ENCODE data around the gene DENND1C. TPM values are rescaled to one million over a fixed set of nuclear protein-coding genes. Genes with fewer than 3 reads are reported as not detected.
"Not testable (repeated sequence)": the region's sequence is repeated elsewhere in the genome, so short reads cannot be mapped to it uniquely, and the experiment has no call there.

Gene DENND1C
- total RNA-seq, 1 donor from 2014 or later = 67.6 TPM

DNA sequence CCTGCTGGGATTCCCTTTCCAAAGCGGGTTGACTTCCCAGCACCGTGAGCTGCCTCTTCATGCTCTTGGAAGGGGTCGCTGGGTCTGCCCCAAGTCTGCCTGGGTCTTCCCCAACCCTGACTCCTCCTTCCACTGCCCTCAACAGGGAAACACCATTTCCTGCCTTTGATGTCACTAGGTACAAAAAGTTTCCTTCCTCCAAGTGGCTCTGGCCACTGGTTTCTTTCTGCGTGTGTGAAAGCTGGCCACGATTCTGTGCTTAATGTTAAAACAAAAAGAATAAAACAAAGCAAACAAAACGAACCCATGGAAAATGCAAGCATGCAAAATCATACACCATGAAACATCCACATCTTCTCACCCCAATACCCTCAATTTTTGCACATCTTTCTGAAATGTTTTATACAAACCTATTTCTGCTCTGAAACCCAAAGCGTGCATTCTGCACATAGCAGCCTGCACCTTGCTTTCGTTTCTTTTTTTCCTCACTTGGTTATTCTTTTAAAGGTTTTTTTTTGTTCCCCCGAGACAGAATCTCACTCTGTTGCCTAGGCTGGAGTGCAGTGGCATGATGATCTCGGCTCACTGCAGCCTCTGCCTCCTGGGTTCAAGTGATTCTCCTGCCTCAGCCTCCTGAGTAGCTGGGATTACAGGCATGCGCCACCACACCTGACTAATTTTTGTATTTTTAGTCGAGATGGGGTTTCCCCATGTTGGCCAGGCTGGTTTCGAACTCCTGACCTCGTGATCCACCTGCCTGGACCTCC lies 36.7 kb upstream of the DENND1C start:
- H3K27me3 Mint-ChIP-seq = no peaks in the 10 kb centered on the region
- intact Hi-C loops (cut with micrococcal nuclease) = loop anchor here (1.0 to 5.0 kb wide), 6 partner anchors 36 to 234 kb away; partner anchors contain the start of gene DENND1C
- H3K9me3 Mint-ChIP-seq = no peaks in the 10 kb centered on the region
- DNase-seq = peak; percentile 85
- peaks cover 39% of the 10 kb centered on the region for H3K4me1 Mint-ChIP-seq
- H3K4me3 Mint-ChIP-seq = peak overlapping the region; percentile 75
- H3K27ac Mint-ChIP-seq = peak overlapping the region; percentile 82
- no peaks in the 10 kb centered on the region for H3K36me3 Mint-ChIP-seq (ENCODE audit: low read depth)

GRCh38 chr19:6516659-6517291 lies 35.2 kb upstream of the DENND1C start:
- peaks cover 34% of the 10 kb centered on the region for H3K4me1 Mint-ChIP-seq
- H3K27ac Mint-ChIP-seq = peak overlapping the region; percentile 95
- peak overlapping the region; percentile 94 for H3K4me3 Mint-ChIP-seq
- H3K36me3 Mint-ChIP-seq (ENCODE audit: low read depth) = no peaks in the 10 kb centered on the region
- DNase-seq = peak; percentile 97
- no peaks in the 10 kb centered on the region for H3K9me3 Mint-ChIP-seq
- H3K27me3 Mint-ChIP-seq = no peaks in the 10 kb centered on the region
- intact Hi-C loops (cut with micrococcal nuclease) = loop anchor here (1.0 to 5.0 kb wide), 8 partner anchors 14 to 347 kb away; partner anchors contain the start of genes DENND1C, GPR108 and VAV1

- H3K4me3 Mint-ChIP-seq = peak overlapping the region; percentile 94
- H3K9me3 Mint-ChIP-seq = no peaks in the 10 kb centered on the region
- no peaks in the 10 kb centered on the region for H3K36me3 Mint-ChIP-seq (ENCODE audit: low read depth)
- H3K4me1 Mint-ChIP-seq = peaks cover 34% of the 10 kb centered on the region
- H3K27me3 Mint-ChIP-seq = no peaks in the 10 kb centered on the region
- peak overlapping the region; percentile 82 for H3K27ac Mint-ChIP-seq
- peak; percentile 93 for DNase-seq
- intact Hi-C loops (cut with micrococcal nuclease) = loop anchor here (1.0 to 5.0 kb wide), 5 partner anchors 14 to 236 kb away; partner anchors contain the start of gene DENND1C
These were observed 34.6 kb upstream of the DENND1C start for GRCh38 chr19:6516018-6516658.

DNA sequence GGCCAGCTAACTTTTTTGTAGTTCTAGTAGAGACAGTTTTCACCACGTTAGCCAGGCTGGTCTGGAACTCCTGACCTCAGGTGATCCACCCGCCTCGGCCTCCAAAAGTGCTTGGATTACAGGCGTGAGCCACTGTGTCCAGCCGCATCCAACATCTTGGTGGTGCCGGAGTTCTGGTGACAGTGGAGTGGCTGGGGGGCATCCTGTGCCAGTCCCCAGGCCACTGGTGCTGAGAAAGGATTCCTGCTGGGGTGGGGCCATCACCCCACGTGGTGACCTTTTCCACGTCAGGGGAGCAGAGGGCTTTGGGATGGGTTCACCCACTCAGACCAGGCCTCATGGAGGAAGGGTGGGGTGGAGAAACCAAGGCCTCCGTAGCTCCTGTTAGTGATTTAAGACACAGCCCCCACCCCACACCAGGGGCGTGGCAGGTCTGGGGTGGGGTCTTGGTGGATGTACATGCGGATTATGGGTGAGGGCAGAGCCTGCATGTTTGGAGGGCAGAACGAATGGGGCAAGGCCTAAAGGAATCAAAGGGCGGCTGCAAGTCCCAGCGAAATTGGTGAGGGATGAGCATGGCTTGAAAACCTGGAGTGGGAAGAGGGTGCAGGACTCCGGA lies 33.4 kb upstream of the DENND1C start:
- peaks cover 31% of the 10 kb centered on the region for H3K4me1 Mint-ChIP-seq
- H3K27me3 Mint-ChIP-seq = no peaks in the 10 kb centered on the region
- no peak for DNase-seq
- H3K4me3 Mint-ChIP-seq = peak overlapping the region; percentile 39
- intact Hi-C loops (cut with micrococcal nuclease) = loop anchor here (5.0 kb wide), 3 partner anchors 33 to 237 kb away; partner anchors contain the start of gene DENND1C
- H3K36me3 Mint-ChIP-seq (ENCODE audit: low read depth) = no peaks in the 10 kb centered on the region
- H3K9me3 Mint-ChIP-seq = no peaks in the 10 kb centered on the region
- H3K27ac Mint-ChIP-seq = peak overlapping the region; percentile 64

- Mint-ChIP-seq H3K36me3 (ENCODE audit: low read depth) (no peaks in the 10 kb centered on the region), H3K4me3 (no peak overlapping the region), H3K27me3 (no peaks in the 10 kb centered on the region), H3K4me1 (peaks cover 27% of the 10 kb centered on the region), H3K27ac (peak overlapping the region; percentile 53), H3K9me3 (no peaks in the 10 kb centered on the region)
- no peak for DNase-seq
- intact Hi-C loops (cut with micrococcal nuclease) = no loop called here
These were observed 32.5 kb upstream of the DENND1C start for GRCh38 chr19:6514089-6514488.

DNA sequence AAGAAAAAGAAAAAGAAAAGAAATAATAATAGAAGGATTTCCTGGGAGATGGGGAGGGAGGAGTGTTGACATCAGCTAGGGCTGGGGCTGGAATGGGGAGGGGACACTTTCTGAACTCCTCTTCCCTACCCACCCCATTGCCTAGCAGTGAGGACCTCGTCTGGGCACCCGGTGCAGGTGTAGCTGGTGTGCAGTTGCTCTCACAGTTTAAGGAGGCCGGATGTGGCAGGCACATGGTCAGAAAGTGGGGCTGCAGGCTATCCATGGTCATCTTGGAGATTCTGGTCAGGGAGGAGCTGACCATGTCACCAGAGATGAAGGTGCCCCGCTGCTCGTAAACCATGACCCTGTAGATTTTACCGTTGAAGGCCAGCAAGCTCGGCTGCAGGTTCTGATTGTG lies 29.0 kb upstream of the DENND1C start:
- Mint-ChIP-seq H3K9me3 (no peaks in the 10 kb centered on the region), H3K27ac (no peak overlapping the region), H3K4me3 (no peak overlapping the region), H3K27me3 (no peaks in the 10 kb centered on the region), H3K36me3 (ENCODE audit: low read depth) (no peaks in the 10 kb centered on the region), H3K4me1 (peaks cover 4% of the 10 kb centered on the region)
- intact Hi-C loops (cut with micrococcal nuclease) = no loop called here
- no peak for DNase-seq

DNA sequence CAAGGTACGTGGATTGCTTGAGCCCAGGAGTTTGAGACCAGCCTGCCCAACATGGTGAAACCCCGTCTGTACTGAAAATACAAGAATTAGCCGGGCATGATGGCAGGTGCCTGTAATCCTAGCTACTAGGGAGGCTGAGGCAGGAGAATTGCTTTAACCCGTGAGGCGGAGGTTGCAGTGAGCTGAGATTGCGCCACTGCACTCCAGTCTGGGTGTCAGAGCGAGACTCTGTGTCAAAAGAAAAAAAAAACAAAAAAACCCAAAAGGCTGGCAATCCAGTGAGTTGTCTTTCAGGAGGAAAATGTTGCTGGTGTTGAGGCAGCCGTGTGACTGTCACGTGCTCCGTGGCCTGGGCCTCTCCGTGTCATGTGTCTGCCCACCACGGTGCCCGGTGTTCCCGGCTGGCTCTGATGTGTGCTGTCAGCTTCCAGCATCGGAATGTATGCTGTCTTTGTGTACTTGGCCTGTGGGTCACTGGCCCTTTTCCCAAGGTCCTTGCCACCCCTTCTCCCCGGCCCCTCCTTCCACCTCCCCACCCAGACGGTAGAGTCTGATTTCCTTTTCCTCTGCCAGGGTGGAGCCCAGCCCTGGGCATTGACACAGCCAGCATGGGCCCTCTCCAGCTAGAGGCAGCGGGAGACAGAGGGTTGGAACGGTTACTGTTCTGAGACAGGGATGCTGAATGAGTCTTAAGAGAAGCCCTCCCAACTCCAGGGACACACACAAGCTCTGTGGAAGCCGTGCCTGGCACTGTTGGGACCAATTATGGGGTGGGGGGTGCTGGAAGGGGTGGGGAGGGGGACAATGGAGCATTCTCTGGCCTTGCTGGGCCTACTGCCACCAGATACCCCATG lies 27.8 kb upstream of the DENND1C start:
- Mint-ChIP-seq H3K9me3 (no peaks in the 10 kb centered on the region), H3K4me1 (peaks cover 5% of the 10 kb centered on the region)
- intact Hi-C loops (cut with micrococcal nuclease) = no loop called here

DNA sequence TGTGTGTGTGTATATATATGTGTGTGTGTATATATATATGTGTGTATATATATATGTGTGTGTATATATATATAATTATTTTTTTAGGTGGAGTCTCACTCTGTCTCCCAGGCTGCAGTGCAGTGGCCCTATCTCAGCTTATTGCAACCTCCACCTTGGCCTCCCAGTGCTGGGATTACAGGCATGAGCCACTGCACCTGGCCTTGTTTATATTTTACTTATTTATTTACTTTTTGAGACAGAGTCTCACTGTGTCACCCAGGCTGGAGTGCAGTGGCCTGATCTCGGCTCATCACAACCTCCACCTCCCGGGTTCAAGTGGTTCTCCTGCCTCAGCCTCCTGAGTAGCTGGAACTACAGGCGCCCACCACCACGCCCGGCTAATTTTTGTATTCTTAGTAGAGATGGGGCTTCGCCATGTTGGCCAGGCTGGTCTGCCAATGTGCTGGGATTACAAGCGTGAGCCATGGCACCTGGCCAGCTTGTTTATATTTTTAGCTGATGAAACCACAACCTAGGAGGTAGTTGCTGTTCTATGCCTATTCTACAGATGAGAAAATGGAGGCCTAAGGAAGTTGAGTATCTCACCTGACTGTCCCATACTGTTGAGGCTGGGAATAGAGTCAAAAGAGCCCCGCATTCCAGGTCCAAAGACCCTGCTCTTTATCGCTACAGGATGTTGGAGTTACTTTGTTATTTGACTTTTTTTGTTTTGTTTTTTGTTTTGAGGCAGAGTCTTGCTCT lies 26.6 kb upstream of the DENND1C start:
- H3K36me3 Mint-ChIP-seq (ENCODE audit: low read depth); H3K4me1 Mint-ChIP-seq; intact Hi-C loops (cut with micrococcal nuclease); H3K9me3 Mint-ChIP-seq; DNase-seq; H3K27me3 Mint-ChIP-seq; H3K4me3 Mint-ChIP-seq; H3K27ac Mint-ChIP-seq: not testable (repeated sequence)

More for the DNA sequence above, 27.8 kb upstream of the DENND1C start:
- no peaks in the 10 kb centered on the region for H3K36me3 Mint-ChIP-seq (ENCODE audit: low read depth)
- DNase-seq = no peak
- H3K27ac Mint-ChIP-seq = no peak overlapping the region
- no peak overlapping the region for H3K4me3 Mint-ChIP-seq
- H3K27me3 Mint-ChIP-seq = no peaks in the 10 kb centered on the region

GRCh38 chr19:6503407-6504201 lies 22.0 kb upstream of the DENND1C start:
- Mint-ChIP-seq H3K9me3 (no peaks in the 10 kb centered on the region), H3K27me3 (peaks cover 22% of the 10 kb centered on the region), H3K36me3 (ENCODE audit: low read depth) (no peaks in the 10 kb centered on the region), H3K27ac (no peak overlapping the region), H3K4me1 (peaks cover 18% of the 10 kb centered on the region), H3K4me3 (peak overlapping the region; percentile 46)
- no peak for DNase-seq
- intact Hi-C loops (cut with micrococcal nuclease) = loop anchor here (2.0 kb wide), 3 partner anchors 23 to 79 kb away; partner anchors contain the start of genes DENND1C and KHSRP

DNA sequence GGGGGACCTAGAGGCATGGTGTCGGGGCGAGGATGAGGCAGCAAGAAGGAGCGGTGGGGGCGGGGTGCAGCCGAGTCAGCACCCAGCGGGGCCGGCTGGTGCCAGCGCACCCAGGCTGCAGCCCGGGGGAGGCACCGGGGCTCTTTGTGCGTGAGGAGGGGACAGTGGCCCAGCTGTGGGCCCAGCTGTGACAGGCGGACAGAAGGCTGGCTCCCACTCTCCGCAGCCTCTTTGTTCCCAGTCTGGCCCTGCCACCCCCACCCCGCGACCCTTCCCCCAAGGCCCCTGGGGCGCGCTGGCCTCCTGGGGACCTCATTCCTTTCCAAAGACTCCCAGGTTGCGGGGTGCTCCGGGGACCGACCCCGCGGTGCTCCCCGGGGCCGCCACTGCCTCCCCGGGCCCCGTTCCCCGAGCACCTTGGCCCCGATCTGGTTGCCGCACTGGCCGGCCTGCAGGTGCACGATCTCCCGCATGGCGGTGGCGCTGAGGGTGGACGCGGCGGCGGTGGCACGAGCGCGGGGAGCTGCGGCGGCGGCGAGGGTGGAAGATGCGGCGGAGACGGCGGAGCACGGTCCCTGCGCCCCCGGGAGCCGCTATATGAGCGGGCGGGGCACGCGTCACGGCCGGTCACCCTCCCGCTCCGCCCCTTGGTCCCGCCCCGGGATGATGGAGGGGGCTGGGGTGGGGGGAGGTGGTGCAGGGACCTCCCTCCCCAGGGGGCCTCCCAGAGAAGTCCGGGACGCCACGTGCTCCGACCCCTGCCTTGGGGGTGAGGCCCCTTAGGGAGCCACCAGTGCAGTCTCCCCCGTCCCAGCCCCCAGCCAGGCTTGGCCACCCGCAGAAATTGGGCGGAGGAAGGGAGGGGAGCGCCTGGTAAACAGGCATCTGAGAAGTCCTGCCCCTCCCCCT lies 20.4 kb upstream of the DENND1C start, which contains the start of gene TUBB4A:
Gene TUBB4A (minus strand): TSS at position 570 of the 909 bp plus-strand sequence. CDS start 97 bp downstream, at position 473.
- Mint-ChIP-seq H3K4me3 (peak within 1 kb of the TSS; percentile 83), H3K4me1 (peaks cover 21% of the 10 kb centered on the region), H3K27me3 (peaks cover 22% of the 10 kb centered on the region), H3K9me3 (no peaks in the 10 kb centered on the region), H3K27ac (peak within 1 kb of the TSS; percentile 65), H3K36me3 (ENCODE audit: low read depth) (no peaks in the 10 kb centered on the region)
- DNase-seq = peak; percentile 85
- intact Hi-C loops (cut with micrococcal nuclease) = loop anchor here (2.0 kb wide), 1 partner anchor 21 kb away; the partner anchor contains the start of gene DENND1C

Measured in activated CD4-positive, alpha-beta T cell treated with anti-CD3 and anti-CD28 coated beads, Interleukin-2, amount 10 ng/mL, durations not matched to agents 24 days and 14 days (primary cell).